Osteoblast (primary cell): ENCODE data around the gene TOLLIP. TPM values are rescaled to one million over a fixed set of nuclear protein-coding genes. Genes with fewer than 3 reads are reported as not detected.
A peak's percentile ranks its signal among the peaks of the same experiment; 100 is the strongest.

Source experiments
- DNase-seq: peaks from one replicate; pipeline ENCODE4 v3.0.0; 2011; ENCODE audit warnings: low spot score, mixed read lengths; ENCODE audit not compliant: insufficient read length; ENCODE audit errors: missing footprints
- H2AFZ ChIP-seq: 2 replicates; pipeline ENCODE4 v1.6.0; 2011; ENCODE audit warnings: mild to moderate bottlenecking, low read length
- H3K27ac ChIP-seq: 2 replicates; pipeline ENCODE4 v1.5.1; 2011; ENCODE audit warnings: mild to moderate bottlenecking, low read depth, low read length, moderate library complexity
- H3K27me3 ChIP-seq: 2 replicates; pipeline ENCODE4 v1.6.0; 2012; ENCODE audit warnings: mild to moderate bottlenecking, control low read depth, inconsistent platforms, low read length, moderate library complexity; ENCODE audit not compliant: insufficient read depth
- H3K36me3 ChIP-seq: 2 replicates; pipeline ENCODE4 v1.5.1; 2011; ENCODE audit warnings: mild to moderate bottlenecking, low read length, control low read depth, moderate library complexity; ENCODE audit not compliant: insufficient read depth
- H3K4me1 ChIP-seq: 2 replicates; pipeline ENCODE4 v1.5.1; 2011; ENCODE audit warnings: mild to moderate bottlenecking, low read length, control low read depth, moderate library complexity; ENCODE audit not compliant: insufficient read depth
- H3K4me2 ChIP-seq: 2 replicates; pipeline ENCODE4 v1.6.0; 2011; ENCODE audit warnings: mild to moderate bottlenecking, low read length; ENCODE audit not compliant: insufficient read depth
- H3K4me3 ChIP-seq: fragments of 200-600 bp; sonication (generic); 3 replicates; pipeline ENCODE4 v1.5.1; 2012; ENCODE audit warnings: mild to moderate bottlenecking, low read length, inconsistent platforms; ENCODE audit not compliant: insufficient read depth
- H3K79me2 ChIP-seq: 2 replicates; pipeline ENCODE4 v1.6.0; 2012; ENCODE audit warnings: mild to moderate bottlenecking, low read length, control low read depth, inconsistent platforms; ENCODE audit not compliant: insufficient read depth
- H3K9me3 ChIP-seq: 2 replicates; pipeline ENCODE4 v1.5.1; 2011; ENCODE audit warnings: low read depth, low read length, control low read depth
- H4K20me1 ChIP-seq: 2 replicates; pipeline ENCODE4 v1.6.0; 2012; ENCODE audit warnings: mild to moderate bottlenecking, low read length, control low read depth; ENCODE audit not compliant: insufficient read depth
- total RNA-seq: library from RNA; depleted of rRNA; stranded (reverse); fragments of >200 nt; gene quantifications from 2 replicates; pipeline ENCODE4 v1.2.3, GENCODE V29; 2012
- TF ChIP-seq, protein P1 (sequence below): IDR thresholded peaks from 2 replicates; pipeline ENCODE4 v1.5.1; 2011; ENCODE audit warnings: mild to moderate bottlenecking, low read depth, low read length, moderate library complexity; ENCODE audit errors: extremely low read depth

Gene TOLLIP
- total RNA-seq, 1 donor, result 30.8 TPM

GRCh38 chr11:1232021-1232882 is 77.2 kb downstream of the TOLLIP start:
- Histone ChIP-seq H3K4me3 (no peak overlapping the region), H2AFZ (no peak overlapping the region), H3K9me3 (no peaks in the 10 kb centered on the region), H3K4me1 (no peaks in the 10 kb centered on the region), H3K4me2 (no peak overlapping the region), H4K20me1 (no peaks in the 10 kb centered on the region), H3K27me3 (no peaks in the 10 kb centered on the region), H3K27ac (no peak overlapping the region), H3K79me2 (no peaks in the 10 kb centered on the region), H3K36me3 (no peaks in the 10 kb centered on the region)
- TF ChIP-seq, protein P1, sequence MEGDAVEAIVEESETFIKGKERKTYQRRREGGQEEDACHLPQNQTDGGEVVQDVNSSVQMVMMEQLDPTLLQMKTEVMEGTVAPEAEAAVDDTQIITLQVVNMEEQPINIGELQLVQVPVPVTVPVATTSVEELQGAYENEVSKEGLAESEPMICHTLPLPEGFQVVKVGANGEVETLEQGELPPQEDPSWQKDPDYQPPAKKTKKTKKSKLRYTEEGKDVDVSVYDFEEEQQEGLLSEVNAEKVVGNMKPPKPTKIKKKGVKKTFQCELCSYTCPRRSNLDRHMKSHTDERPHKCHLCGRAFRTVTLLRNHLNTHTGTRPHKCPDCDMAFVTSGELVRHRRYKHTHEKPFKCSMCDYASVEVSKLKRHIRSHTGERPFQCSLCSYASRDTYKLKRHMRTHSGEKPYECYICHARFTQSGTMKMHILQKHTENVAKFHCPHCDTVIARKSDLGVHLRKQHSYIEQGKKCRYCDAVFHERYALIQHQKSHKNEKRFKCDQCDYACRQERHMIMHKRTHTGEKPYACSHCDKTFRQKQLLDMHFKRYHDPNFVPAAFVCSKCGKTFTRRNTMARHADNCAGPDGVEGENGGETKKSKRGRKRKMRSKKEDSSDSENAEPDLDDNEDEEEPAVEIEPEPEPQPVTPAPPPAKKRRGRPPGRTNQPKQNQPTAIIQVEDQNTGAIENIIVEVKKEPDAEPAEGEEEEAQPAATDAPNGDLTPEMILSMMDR, result no peak
- peak; percentile 76 for DNase-seq

DNA sequence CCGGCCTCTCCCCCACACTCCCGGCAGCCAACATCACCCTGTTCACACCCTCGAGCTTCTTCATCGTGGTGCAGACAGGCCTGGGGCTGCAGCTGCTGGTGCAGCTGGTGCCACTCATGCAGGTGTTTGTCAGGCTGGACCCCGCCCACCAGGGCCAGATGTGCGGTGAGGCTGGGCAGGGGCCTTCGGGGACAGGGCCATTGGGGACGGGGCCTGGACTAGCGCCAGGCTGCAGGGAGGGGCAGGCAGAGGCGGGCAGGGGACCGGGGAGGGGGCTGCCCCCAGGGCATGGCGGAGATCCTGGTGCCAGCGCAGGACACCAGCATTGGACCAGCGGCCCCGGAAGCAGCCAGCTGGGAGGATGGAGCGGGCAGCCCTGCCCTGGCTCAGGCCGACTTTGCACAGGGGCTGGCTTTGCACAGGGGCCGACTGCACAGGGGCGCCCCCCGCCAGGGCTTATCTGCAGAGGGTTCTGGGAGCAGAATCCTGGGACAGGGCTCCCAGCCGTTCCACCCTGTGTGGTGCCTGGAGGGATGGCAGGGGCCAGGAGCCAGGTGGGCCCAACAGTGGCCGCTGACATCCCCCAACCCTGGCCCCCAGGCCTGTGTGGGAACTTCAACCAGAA is 77.9 kb downstream of the TOLLIP start:
- no peaks in the 10 kb centered on the region for H3K27me3 ChIP-seq
- TF ChIP-seq, protein P1, result no peak

DNA sequence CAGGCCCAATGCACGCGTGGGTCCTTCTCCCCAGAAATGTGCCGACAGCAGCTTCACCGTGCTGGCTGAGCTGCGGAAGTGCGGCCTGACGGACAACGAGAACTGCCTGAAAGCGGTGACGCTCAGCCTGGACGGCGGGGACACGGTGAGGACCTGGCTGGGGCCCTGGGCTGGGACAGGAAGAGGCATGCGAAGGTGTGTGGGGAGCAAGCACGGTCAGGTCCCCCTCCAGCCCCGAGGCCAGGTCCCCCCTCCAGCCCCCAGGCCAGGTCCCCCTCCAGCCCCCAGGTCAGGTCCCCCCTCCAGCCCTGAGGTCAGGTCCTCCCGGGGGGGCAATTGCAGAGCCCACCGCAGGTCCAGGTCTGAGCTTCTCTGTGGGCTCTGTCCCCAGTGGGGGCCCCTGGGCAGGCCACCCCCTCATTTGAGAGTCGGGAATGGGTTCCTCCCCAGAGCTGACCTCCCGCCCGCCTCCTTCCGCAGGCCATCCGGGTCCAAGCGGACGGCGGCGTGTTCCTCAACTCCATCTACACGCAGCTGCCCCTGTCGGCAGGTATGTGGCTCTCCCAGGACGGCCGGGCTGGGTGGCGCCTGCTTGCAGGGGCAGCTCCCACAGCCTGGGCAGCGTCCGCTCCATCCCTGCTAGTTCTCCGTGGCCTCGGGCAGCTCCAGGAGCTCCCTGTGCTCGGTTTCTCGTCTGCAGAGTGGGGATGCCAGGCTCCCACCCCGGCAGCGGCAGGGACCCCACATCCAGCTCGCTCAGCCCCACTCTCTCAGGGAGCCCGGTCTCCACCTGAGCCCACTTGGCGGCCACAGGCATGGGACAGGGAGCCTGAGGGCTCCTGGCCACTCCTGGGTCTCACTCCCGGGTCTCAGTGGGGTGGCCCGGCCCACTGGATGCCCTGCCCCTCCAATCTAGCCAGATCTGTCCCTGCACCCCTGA is 78.7 kb downstream of the TOLLIP start:
- Histone ChIP-seq H2AFZ (no peak overlapping the region), H3K79me2 (no peaks in the 10 kb centered on the region), H3K4me1 (no peaks in the 10 kb centered on the region), H3K36me3 (no peaks in the 10 kb centered on the region), H4K20me1 (no peaks in the 10 kb centered on the region), H3K27me3 (no peaks in the 10 kb centered on the region), H3K9me3 (no peaks in the 10 kb centered on the region), H3K27ac (no peak overlapping the region), H3K4me2 (no peak overlapping the region), H3K4me3 (no peak overlapping the region)
- TF ChIP-seq, protein P1, result no peak
- DNase-seq, result peak; percentile 90

More for the DNA sequence above, 77.9 kb downstream of the TOLLIP start:
- Histone ChIP-seq H3K4me3 (no peak overlapping the region), H4K20me1 (no peaks in the 10 kb centered on the region), H3K4me1 (no peaks in the 10 kb centered on the region), H3K4me2 (no peak overlapping the region), H3K79me2 (no peaks in the 10 kb centered on the region), H2AFZ (no peak overlapping the region), H3K36me3 (no peaks in the 10 kb centered on the region), H3K9me3 (no peaks in the 10 kb centered on the region), H3K27ac (no peak overlapping the region)
- DNase-seq, result no peak
